Esophagus (tissue), 2 donors: Measurements from ENCODE around the gene PNPLA2. TPM values are rescaled to one million over a fixed set of nuclear protein-coding genes. Genes with fewer than 3 reads are reported as not detected.

Experiments
- H3K27ac ChIP-seq, 2 donors: one replicate each; pipeline ENCODE4 v1.5.1; 2013; ENCODE audit warnings: low read depth in 2 of 2, mild to moderate bottlenecking in 2 of 2, inconsistent platforms in 1 of 2, low read length in 1 of 2, moderate library complexity in 1 of 2
- H3K27me3 ChIP-seq, 2 donors: one replicate each; pipeline ENCODE4 v1.6.1; 2013; ENCODE audit warnings: low read length in 2 of 2, control low read depth in 1 of 2, mild to moderate bottlenecking in 1 of 2; ENCODE audit not compliant: insufficient read depth in 2 of 2, control insufficient read depth in 1 of 2
- H3K36me3 ChIP-seq, 2 donors: one replicate each; pipeline ENCODE4 v1.6.1; 2013; ENCODE audit warnings: low read length in 1 of 2; ENCODE audit not compliant: control insufficient read depth in 2 of 2, insufficient read depth in 2 of 2
- H3K4me1 ChIP-seq, 2 donors: one replicate each; pipeline ENCODE4 v1.6.1; 2013; ENCODE audit warnings: low read length in 1 of 2; ENCODE audit not compliant: control insufficient read depth in 2 of 2, insufficient read depth in 2 of 2
- H3K4me3 ChIP-seq, 2 donors: one replicate each; pipeline ENCODE4 v1.5.1; 2013; ENCODE audit warnings: low read length in 2 of 2, mild to moderate bottlenecking in 2 of 2, low read depth in 1 of 2, moderate library complexity in 1 of 2
- H3K9me3 ChIP-seq, 2 donors: one replicate each; pipeline ENCODE4 v1.6.1; 2013; ENCODE audit warnings: mild to moderate bottlenecking in 2 of 2, low read depth in 1 of 2, low read length in 1 of 2, moderate library complexity in 1 of 2; ENCODE audit not compliant: control insufficient read depth in 2 of 2, insufficient read depth in 1 of 2
- WGBS, 2 donors: extraction: QIAGEN DNeasy Blood & Tissue Kit; methylation state at CpG; one replicate each; pipeline ENCODE4 v1.1.7; 2013; 5-methylcytosine and 5-hydroxymethylcytosine counted together
- polyA plus RNA-seq, 2 donors: library from polyadenylated mRNA; stranded (reverse); fragments of 200-250 nt; gene quantifications; one replicate each; pipeline ENCODE4 v1.2.3, GENCODE V29; 2013
- donor health status: healthy with polysubstance abuse.
- donor health status: Bipolar disorder and iron deficiency.

The PNPLA2 gene
- polyA plus RNA-seq, 2 donors = 51.7 to 53.2 TPM

DNA sequence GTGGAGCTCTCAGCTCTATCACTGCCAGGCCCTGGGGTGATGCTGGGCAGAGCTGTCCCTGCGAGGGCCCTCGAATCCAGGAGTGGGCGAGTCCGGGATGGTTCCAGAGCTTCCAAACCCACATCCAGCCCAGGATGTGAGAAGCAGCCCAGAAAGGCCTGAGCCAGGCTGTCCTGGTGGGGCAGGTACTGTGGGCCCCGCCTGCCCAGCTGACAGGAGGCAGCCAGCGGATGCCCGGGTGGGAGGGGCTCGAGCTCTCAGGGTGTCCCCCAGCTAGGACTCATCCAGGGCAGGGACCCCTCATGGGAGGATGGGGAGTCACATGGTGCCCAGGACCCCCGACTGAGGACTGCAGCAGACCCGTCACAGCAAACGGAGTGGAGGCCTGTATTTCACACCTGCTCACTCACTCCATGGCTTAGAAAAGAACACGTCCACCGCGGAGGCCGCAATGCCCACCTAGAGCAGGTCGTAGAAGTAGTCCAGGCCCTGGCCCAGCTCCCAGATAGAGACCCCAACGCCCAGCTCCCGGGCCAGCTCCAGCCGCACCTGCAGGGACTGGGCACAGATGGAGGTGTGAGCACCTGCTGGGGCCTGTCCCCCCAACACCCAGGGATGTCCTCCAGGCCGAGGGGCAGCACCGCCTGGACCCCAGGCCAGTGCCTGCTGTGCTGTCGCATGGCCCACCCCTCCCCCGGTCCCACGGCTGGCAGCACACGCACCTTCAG, 50.8 kb downstream of the PNPLA2 start:
- Histone ChIP-seq H3K36me3 (peaks cover 0 to 16% of the 10 kb centered on the region in 2 donors), H3K27me3 (no peaks in the 10 kb centered on the region), H3K9me3 (no peaks in the 10 kb centered on the region), H3K4me3 (no peak overlapping the region), H3K27ac (no peak overlapping the region), H3K4me1 (peaks cover 0 to 2% of the 10 kb centered on the region in 2 donors)
- WGBS, 2 donors = 83 to 84% methylated on average over 25 of the region's 25 CpGs

DNA sequence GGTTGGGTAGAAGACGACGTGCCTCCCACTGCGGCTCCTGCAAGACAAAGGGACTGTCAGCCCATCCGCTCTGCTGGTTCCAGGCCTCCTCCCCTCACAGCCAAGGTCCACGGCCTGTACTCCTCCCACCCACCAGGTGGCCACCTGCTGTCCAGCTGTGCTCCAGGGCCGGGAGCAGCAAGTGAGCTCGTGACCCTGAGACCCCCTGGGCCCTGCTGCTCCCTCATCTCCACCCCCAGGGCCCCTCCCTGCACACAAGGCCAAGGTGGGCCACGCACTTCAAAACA, 51.4 kb downstream of the PNPLA2 start:
- Histone ChIP-seq H3K9me3 (no peaks in the 10 kb centered on the region), H3K27ac (no peak overlapping the region), H3K4me3 (no peak overlapping the region), H3K4me1 (peaks cover 0 to 2% of the 10 kb centered on the region in 2 donors), H3K27me3 (no peaks in the 10 kb centered on the region), H3K36me3 (peaks cover 0 to 16% of the 10 kb centered on the region in 2 donors)
- WGBS, 2 donors = 69 to 74% methylated on average over 8 of the region's 8 CpGs

GRCh38 chr11:870418-870817, 51.7 kb downstream of the PNPLA2 start:
- Histone ChIP-seq H3K9me3 (no peaks in the 10 kb centered on the region), H3K4me1 (peaks cover 0 to 2% of the 10 kb centered on the region in 2 donors), H3K36me3 (peaks cover 0 to 16% of the 10 kb centered on the region in 2 donors), H3K27ac (no peak overlapping the region), H3K27me3 (no peaks in the 10 kb centered on the region), H3K4me3 (no peak overlapping the region)
- 88 to 89% methylated on average over 8 of the region's 8 CpGs for WGBS, 2 donors

GRCh38 chr11:871472-871871, 52.8 kb downstream of the PNPLA2 start:
- no peak overlapping the region for H3K4me3 ChIP-seq
- H3K9me3 ChIP-seq = no peaks in the 10 kb centered on the region
- H3K27me3 ChIP-seq = no peaks in the 10 kb centered on the region
- peaks cover 0 to 2% of the 10 kb centered on the region in 2 donors for H3K4me1 ChIP-seq
- H3K36me3 ChIP-seq = peaks cover 0 to 14% of the 10 kb centered on the region in 2 donors
- WGBS, 2 donors = 73 to 79% methylated on average over 9 of the region's 9 CpGs
- H3K27ac ChIP-seq = no peak overlapping the region

DNA sequence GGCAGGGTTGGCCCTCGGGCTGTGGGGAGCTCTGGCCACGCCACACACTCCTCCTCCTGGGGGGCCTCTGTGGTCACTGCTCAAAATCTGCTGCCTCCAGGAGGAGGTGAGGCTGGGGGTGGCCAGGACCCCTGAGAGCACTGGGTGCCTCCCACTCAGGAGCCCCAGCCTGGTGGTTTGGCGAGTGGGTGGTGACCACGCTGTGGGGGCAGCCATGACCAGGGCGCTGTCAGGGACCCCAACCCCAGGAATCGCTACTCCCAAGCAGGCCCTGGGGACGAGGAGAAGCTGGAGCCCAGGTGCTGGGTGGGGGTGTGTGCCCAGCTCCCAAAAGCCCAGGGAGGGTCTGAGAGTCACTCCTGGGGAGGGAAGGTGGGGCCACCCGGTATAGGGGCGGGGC, 54.1 kb downstream of the PNPLA2 start:
- H3K27ac ChIP-seq = no peak overlapping the region
- peaks cover 0 to 2% of the 10 kb centered on the region in 2 donors for H3K4me1 ChIP-seq
- H3K36me3 ChIP-seq = peaks cover 0 to 14% of the 10 kb centered on the region in 2 donors
- H3K4me3 ChIP-seq = no peak overlapping the region
- H3K9me3 ChIP-seq = no peaks in the 10 kb centered on the region
- H3K27me3 ChIP-seq = no peaks in the 10 kb centered on the region
- 83 to 89% methylated on average over 9 of the region's 9 CpGs for WGBS, 2 donors

GRCh38 chr11:873706-874105, 55.0 kb downstream of the PNPLA2 start:
- Histone ChIP-seq H3K4me1 (peaks cover 0 to 2% of the 10 kb centered on the region in 2 donors), H3K27me3 (no peaks in the 10 kb centered on the region), H3K36me3 (peaks cover 0 to 10% of the 10 kb centered on the region in 2 donors), H3K27ac (no peak overlapping the region), H3K4me3 (no peak overlapping the region), H3K9me3 (no peaks in the 10 kb centered on the region)
- WGBS, 2 donors = 70 to 75% methylated on average over 12 of the region's 12 CpGs

Other genes with a start within 250 kb of the PNPLA2 start
- 10 to 100 TPM; 13.7 to 28.4 TPM for gene PHRF1, start 242.4 kb upstream of the PNPLA2 start, polyA plus RNA-seq
- 10 to 100 TPM; 17.0 to 30.1 TPM for gene IRF7, start 203.0 kb upstream of the PNPLA2 start, polyA plus RNA-seq
- gene CDHR5, start 194.0 kb upstream of the PNPLA2 start, polyA plus RNA-seq = under 1 TPM; 0.02 to 0.08 TPM
- gene SCT, start 191.7 kb upstream of the PNPLA2 start, polyA plus RNA-seq = not detected
- under 1 TPM; 0.18 to 0.39 TPM for gene DRD4, start 181.6 kb upstream of the PNPLA2 start, polyA plus RNA-seq
- gene DEAF1, start 123.7 kb upstream of the PNPLA2 start, polyA plus RNA-seq = 10 to 100 TPM; 20.3 to 42.4 TPM
- 10 to 100 TPM; 25.0 to 53.9 TPM for gene TMEM80, start 123.1 kb upstream of the PNPLA2 start, polyA plus RNA-seq
- gene EPS8L2, start 112.7 kb upstream of the PNPLA2 start, polyA plus RNA-seq = 100 to 1,000 TPM; 254 to 440 TPM
- 100 to 1,000 TPM; 228 to 278 TPM for gene TALDO1, start 71.5 kb upstream of the PNPLA2 start, polyA plus RNA-seq
- gene GATD1, start 41.4 kb upstream of the PNPLA2 start, polyA plus RNA-seq = 10 to 100 TPM; 23.1 to 49.2 TPM
- under 1 TPM; 0.10 to 0.12 TPM for gene CEND1, start 28.8 kb upstream of the PNPLA2 start, polyA plus RNA-seq
- 10 to 100 TPM; 10.2 TPM for gene SLC25A22, start 20.6 kb upstream of the PNPLA2 start, polyA plus RNA-seq
- 10 to 100 TPM; 11.3 to 27.8 TPM for gene PIDD1, start 13.7 kb upstream of the PNPLA2 start, polyA plus RNA-seq
- 1,000 to 10,000 TPM; 1,061 to 1,474 TPM for gene RPLP2, start 8.9 kb upstream of the PNPLA2 start, polyA plus RNA-seq
- gene CRACR2B, start 9.0 kb downstream of the PNPLA2 start, polyA plus RNA-seq = 1 to 10 TPM; 3.2 to 5.3 TPM
- gene CD151, start 14.0 kb downstream of the PNPLA2 start, polyA plus RNA-seq = 100 to 1,000 TPM in 1 of 2 donors, 10 to 100 TPM in 1; 75.5 to 108 TPM
- 100 to 1,000 TPM in 1 of 2 donors, 10 to 100 TPM in 1; 64.9 to 177 TPM for gene POLR2L, start 23.6 kb downstream of the PNPLA2 start, polyA plus RNA-seq
- gene TSPAN4, start 23.9 kb downstream of the PNPLA2 start, polyA plus RNA-seq = 10 to 100 TPM in 1 of 2 donors, 1 to 10 TPM in 1; 9.8 to 16.8 TPM
- gene CHID1, start 91.9 kb downstream of the PNPLA2 start, polyA plus RNA-seq = 10 to 100 TPM; 22.5 to 30.7 TPM
- 10 to 100 TPM; 17.3 to 20.2 TPM for gene AP2A2, start 107.0 kb downstream of the PNPLA2 start, polyA plus RNA-seq
- under 1 TPM; 0.26 to 0.46 TPM for gene MUC6, start 217.8 kb downstream of the PNPLA2 start, polyA plus RNA-seq